ENCODE data around the gene PPP4R3B.

- TF ChIP-seq CTCF (tag by site-specific recombination; IDR thresholded peaks at IDR 0.05): no peak
- no peak for TF ChIP-seq ZNF302 (tag by site-specific recombination; IDR thresholded peaks at IDR 0.05; ENCODE audit: low read depth)
- TF ChIP-seq PRDM2 (tag by site-specific recombination; IDR thresholded peaks at IDR 0.05; ENCODE audit: borderline replicate concordance): no peak
- TF ChIP-seq KLF7 (tag by site-specific recombination; IDR thresholded peaks at IDR 0.05; ENCODE audit: borderline replicate concordance): no peak
- no peak for TF ChIP-seq RBAK (tag by site-specific recombination; IDR thresholded peaks at IDR 0.05)
- no peak for TF ChIP-seq HIC1 (tag by site-specific recombination; IDR thresholded peaks at IDR 0.05)
These were observed 9.7 kb downstream of the PPP4R3B start for GRCh38 chr2:55607717-55608116.
